Measurements from ENCODE around the gene WDR46.

WDR46 gene

DNA sequence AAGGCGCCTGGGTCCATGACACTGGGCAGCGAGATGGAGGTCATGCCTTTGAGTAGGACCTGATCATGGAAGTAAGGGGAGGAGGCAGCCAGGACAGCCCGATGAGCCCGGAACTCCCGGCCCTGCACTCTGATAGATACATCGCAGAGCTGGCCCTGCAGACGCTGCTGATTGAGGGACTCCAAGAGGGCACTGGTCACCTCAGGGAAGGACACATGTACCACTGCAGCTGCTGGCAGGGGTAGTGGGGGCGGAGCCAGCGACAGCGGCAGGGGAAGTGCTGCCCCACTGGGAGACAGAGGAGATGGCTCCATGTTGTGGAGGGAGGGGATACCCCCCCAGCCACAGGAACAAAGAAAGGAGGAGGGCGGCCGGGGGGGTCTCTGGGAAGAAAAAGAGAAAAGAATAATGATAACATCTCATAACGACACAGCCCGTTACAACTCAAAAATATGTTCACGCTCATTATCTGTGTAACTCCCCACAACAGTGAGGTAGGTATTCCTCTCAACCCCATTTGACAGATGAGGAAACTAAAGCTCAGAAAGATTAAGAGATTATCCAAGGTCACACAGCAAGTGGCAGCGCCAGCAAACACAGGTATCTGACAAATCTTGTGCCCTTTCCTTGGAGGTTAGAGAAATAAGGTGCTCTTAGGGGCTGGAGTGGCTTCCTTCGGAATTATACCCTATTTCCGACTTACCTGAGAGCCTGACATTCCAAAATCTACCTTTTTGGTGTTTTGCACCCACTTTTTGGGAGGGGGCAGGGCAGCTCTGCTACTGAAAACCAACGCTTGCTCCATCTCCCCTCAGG is 27.8 kb upstream of the WDR46 start:
- Histone ChIP-seq H3K4me1 (ENCODE audit: control insufficient read depth in 1 of 2, insufficient read depth in 1 of 2, low read depth in 1 of 2, low read length in 1 of 2) (peaks cover 76 to 79% of the 10 kb centered on the region in 2 experiments), H3K4me3 (ENCODE audit: low read depth in 1 of 2, low read length in 1 of 2) (peak overlapping the region; percentile 43 to 77)

DNA sequence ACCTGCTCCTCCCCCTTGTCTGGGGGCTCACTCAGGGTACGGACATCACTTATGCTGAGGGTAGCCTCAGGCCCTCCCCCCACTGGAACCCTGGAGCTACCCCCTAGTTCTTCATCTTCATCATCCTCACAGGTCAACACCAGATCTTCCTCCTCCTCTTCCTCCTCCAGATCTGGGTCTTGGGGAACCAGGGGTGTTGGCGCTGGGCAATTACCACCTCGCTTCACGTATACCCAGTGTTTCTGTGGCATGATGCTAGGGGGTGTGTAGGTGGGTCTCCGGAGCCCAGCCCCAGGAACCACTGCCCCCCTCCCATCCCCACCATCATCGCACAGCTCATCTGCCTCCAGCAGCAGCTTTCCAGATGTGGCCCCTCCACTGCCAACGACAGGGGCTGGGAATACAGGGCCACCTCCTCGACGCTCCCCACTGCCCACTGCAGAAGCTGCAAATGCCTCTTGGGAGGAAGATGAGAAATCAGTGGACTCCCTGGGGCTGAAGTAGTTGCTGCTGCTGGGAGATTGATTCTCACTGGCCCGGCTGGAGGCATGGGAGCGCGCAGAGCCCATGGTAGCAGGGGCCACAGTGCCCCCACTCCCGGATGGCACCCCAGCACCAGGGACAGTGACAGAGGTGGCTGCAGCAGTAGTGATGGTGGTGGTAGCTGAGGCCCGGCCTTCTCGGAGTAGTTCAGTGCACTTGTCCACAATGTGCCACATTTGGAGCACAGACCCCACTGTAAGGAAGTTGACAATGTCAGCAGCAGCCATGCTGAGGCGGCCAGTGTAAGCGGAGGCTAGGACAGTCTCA is 27.0 kb upstream of the WDR46 start:
- Histone ChIP-seq H3K27ac (peak overlapping the region; percentile 100), H3K4me3 (ENCODE audit: low read depth in 1 of 2, low read length in 1 of 2) (no peak overlapping the region), H3K4me1 (ENCODE audit: control insufficient read depth in 1 of 2, insufficient read depth in 1 of 2, low read depth in 1 of 2, low read length in 1 of 2) (peaks cover 76 to 79% of the 10 kb centered on the region in 2 experiments)

More for the DNA sequence above, 27.8 kb upstream of the WDR46 start:
- Histone ChIP-seq H3K36me3 (peaks cover 36% of the 10 kb centered on the region), H3K27me3 (no peaks in the 10 kb centered on the region), H3K9me3 (no peaks in the 10 kb centered on the region), H3K27ac (peak overlapping the region; percentile 100)
- TF ChIP-seq, protein P1, sequence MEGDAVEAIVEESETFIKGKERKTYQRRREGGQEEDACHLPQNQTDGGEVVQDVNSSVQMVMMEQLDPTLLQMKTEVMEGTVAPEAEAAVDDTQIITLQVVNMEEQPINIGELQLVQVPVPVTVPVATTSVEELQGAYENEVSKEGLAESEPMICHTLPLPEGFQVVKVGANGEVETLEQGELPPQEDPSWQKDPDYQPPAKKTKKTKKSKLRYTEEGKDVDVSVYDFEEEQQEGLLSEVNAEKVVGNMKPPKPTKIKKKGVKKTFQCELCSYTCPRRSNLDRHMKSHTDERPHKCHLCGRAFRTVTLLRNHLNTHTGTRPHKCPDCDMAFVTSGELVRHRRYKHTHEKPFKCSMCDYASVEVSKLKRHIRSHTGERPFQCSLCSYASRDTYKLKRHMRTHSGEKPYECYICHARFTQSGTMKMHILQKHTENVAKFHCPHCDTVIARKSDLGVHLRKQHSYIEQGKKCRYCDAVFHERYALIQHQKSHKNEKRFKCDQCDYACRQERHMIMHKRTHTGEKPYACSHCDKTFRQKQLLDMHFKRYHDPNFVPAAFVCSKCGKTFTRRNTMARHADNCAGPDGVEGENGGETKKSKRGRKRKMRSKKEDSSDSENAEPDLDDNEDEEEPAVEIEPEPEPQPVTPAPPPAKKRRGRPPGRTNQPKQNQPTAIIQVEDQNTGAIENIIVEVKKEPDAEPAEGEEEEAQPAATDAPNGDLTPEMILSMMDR (IDR thresholded peaks at IDR 0.05): no peak

DNA sequence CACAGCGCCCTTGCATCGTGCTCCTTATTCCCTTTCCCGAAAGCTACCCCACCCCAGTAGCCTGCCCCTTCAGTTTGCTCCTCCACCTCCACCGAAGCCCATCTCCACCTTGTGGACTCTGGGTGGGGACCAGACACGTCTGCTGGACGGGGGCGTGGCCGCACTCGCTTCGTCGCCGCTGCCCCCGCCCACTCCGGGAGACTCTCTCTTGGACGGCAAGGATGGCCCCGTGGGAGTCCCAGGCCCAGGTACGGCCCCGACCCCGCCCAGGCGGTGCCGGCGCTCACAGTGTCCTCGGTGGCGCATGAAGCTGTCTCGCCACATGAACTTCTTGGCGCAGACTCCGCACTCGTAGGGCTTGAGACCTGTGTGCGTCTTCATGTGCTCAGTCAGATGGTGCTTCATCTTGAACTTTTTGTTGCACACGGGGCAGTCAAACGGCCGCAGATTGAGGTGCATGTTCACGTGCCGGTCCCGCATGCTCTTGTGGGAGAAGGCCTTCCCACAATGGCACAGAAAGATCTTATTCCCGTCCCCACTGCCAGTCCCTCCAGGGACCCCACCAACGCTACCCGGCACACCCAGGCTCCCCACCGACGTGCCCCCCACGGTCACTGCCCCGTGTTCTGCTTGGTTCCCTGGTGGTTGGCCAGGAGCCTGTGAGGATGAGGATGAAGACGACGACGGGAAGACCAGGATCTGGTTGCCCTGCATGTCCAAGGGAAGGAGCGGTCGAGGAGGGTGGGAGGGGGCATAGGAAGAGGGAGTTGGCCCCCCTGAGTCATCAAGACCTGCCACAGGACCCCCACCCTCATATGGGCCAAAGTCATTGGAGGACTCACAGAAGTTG is 26.1 kb upstream of the WDR46 start:
- H3K36me3 ChIP-seq: peaks cover 39% of the 10 kb centered on the region
- peak overlapping the region; percentile 91 to 92 for H3K4me3 ChIP-seq (ENCODE audit: low read depth in 1 of 2, low read length in 1 of 2)
- no peaks in the 10 kb centered on the region for H3K27me3 ChIP-seq
- TF ChIP-seq, protein P1 (IDR thresholded peaks at IDR 0.05): no peak
- H3K27ac ChIP-seq: peak overlapping the region; percentile 100
- peaks cover 72 to 76% of the 10 kb centered on the region in 2 experiments for H3K4me1 ChIP-seq (ENCODE audit: control insufficient read depth in 1 of 2, insufficient read depth in 1 of 2, low read depth in 1 of 2, low read length in 1 of 2)
- H3K9me3 ChIP-seq: no peaks in the 10 kb centered on the region

More for the DNA sequence above, 27.0 kb upstream of the WDR46 start:
- Histone ChIP-seq H3K27me3 (no peaks in the 10 kb centered on the region), H3K36me3 (peaks cover 42% of the 10 kb centered on the region), H3K9me3 (no peaks in the 10 kb centered on the region)
- TF ChIP-seq, protein P1 (IDR thresholded peaks at IDR 0.05): no peak

DNA sequence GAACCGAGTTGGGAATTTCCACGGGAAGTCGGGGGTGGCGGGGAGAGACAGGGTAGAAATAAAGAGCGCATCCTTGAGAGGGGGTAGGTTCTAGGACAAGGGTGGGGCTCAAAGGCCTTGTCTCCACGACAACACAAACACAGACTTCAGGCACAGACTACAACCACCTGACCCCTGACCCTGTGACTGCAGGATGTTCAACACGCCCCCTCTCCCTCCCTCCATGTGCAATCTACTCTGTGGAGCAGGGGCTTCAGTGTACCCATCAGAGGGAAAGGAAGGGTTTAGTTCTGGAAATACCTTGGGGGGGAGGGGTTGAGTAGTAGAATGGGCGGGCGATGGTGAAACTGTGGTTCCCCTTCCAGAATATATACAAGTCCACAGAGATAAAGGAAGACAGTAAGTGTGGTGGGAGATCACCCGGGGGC is 25.5 kb upstream of the WDR46 start:
- peaks cover 66 to 73% of the 10 kb centered on the region in 2 experiments for H3K4me1 ChIP-seq (ENCODE audit: control insufficient read depth in 1 of 2, insufficient read depth in 1 of 2, low read depth in 1 of 2, low read length in 1 of 2)
- no peaks in the 10 kb centered on the region for H3K27me3 ChIP-seq

More for the DNA sequence above, 25.5 kb upstream of the WDR46 start:
- H3K36me3 ChIP-seq: peaks cover 38% of the 10 kb centered on the region
- peak overlapping the region; percentile 91 to 92 for H3K4me3 ChIP-seq (ENCODE audit: low read depth in 1 of 2, low read length in 1 of 2)
- peak overlapping the region; percentile 100 for H3K27ac ChIP-seq
- no peaks in the 10 kb centered on the region for H3K9me3 ChIP-seq
- TF ChIP-seq, protein P1 (IDR thresholded peaks at IDR 0.05): no peak
